WERI-Rb-1 (cell line): ENCODE data around the gene PRKAG2.

Experiments used
- DNase-seq: peaks from one replicate; pipeline ENCODE4 v3.0.0-alpha.2; 2020
- H3K27ac ChIP-seq: fragments of 250-450 bp; sonication (Bioruptor Pico); 2 replicates; pipeline ENCODE4 v1.5.1; 2020; ENCODE audit warnings: mild to moderate bottlenecking, moderate library complexity
- H3K27me3 ChIP-seq: fragments of 250-450 bp; sonication (Bioruptor Pico); 2 replicates; pipeline ENCODE4 v1.5.1; 2021; ENCODE audit warnings: mild to moderate bottlenecking, low read depth, moderate library complexity; ENCODE audit not compliant: insufficient read depth, severe bottlenecking
- H3K36me3 ChIP-seq: fragments of 250-450 bp; sonication (Bioruptor Pico); 2 replicates; pipeline ENCODE4 v1.5.1; 2020; ENCODE audit warnings: mild to moderate bottlenecking, moderate library complexity
- H3K4me3 ChIP-seq: 2 replicates; pipeline ENCODE4 v1.5.1; 2011; ENCODE audit warnings: low read depth, mild to moderate bottlenecking, control low read depth, low read length
- H3K9me3 ChIP-seq: fragments of 250-450 bp; sonication (Bioruptor Pico); 2 replicates; pipeline ENCODE4 v1.5.1; 2021; ENCODE audit warnings: mild to moderate bottlenecking, moderate library complexity; ENCODE audit not compliant: severe bottlenecking
- CTCF ChIP-seq: IDR thresholded peaks from 2 replicates; pipeline ENCODE4 v1.5.1; 2011; ENCODE audit warnings: low read depth, mild to moderate bottlenecking, control low read depth, inconsistent platforms, low read length

The PRKAG2 gene

DNA sequence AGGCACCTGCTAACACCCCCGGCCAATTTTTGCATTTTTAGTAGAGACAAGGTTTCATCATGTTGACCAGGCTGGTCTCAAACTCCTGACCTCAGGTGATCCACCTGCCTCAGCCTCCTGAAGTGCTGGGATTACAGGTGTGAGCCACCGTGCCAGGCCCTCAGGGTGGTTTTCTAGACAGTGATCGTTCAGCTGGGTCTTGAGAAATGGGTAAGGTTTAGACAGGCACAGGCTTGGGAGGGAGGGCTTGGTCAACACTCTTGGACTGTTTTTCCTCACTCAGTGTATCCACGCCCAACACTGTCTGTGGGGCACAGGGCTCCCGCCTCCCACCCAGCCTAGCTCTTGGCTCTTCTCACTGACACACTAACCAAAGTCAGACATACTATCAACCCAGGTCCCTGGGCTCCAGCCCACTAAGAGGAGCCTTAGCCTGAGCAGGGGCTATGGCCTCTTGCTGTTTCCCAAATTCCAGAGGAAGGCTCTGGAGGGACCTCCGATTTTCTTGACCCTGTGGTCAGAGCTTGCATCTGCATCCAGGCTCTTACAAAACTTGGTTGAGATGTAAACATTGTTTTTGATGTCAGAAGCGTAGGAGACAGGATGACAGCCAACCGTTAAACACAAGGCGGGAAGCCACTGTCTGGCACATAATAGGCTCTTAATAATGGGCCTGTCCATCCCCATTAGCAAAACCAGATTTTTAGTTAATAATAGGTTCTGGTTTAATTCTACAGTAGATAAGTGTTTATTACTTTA lies 143.9 kb downstream of the PRKAG2 start:
- Histone ChIP-seq H3K9me3 (no peaks in the 10 kb centered on the region), H3K36me3 (no peaks in the 10 kb centered on the region), H3K27me3 (no peaks in the 10 kb centered on the region), H3K27ac (no peak overlapping the region), H3K4me3 (no peak overlapping the region)
- DNase-seq = no peak
- no peak for TF ChIP-seq CTCF

GRCh38 chr7:151732292-151732691 lies 144.6 kb downstream of the PRKAG2 start:
- Histone ChIP-seq H3K27me3 (no peaks in the 10 kb centered on the region), H3K9me3 (no peaks in the 10 kb centered on the region), H3K36me3 (no peaks in the 10 kb centered on the region), H3K4me3 (no peak overlapping the region), H3K27ac (no peak overlapping the region)
- no peak for DNase-seq
- TF ChIP-seq CTCF = no peak

DNA sequence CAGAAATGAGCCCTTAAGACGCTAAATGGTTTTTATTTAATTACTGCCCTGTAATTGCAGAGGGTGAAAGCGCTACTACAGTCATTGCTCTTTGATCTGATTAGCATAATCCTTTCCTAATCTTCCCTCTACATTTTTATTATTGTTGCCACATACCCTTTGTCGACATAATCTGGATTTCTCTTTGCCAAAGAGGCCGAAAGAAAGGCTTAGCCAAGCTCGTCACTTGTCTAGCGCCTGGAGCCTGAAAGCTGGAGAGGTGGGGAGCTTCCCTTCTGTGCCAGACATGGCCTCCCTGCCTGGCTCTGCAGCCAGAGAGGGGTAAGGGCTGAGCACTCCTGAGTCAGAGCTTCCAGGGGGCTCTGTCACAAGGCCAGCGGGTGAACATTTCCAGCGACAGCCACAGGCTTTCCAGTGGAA lies 145.9 kb downstream of the PRKAG2 start:
- peak; percentile 68 for DNase-seq
- peak overlapping the region; percentile 50; the same call in 1 of the 2 replicates for H3K27ac ChIP-seq
- no peak overlapping the region for H3K4me3 ChIP-seq
- no peaks in the 10 kb centered on the region for H3K36me3 ChIP-seq
- TF ChIP-seq CTCF = no peak
- no peaks in the 10 kb centered on the region for H3K9me3 ChIP-seq
- H3K27me3 ChIP-seq = no peaks in the 10 kb centered on the region

GRCh38 chr7:151730591-151730990 lies 146.3 kb downstream of the PRKAG2 start:
- no peak overlapping the region for H3K4me3 ChIP-seq
- TF ChIP-seq CTCF = no peak
- no peaks in the 10 kb centered on the region for H3K27me3 ChIP-seq
- H3K27ac ChIP-seq = peak overlapping the region; percentile 50; the same call in 1 of the 2 replicates
- no peak for DNase-seq
- H3K36me3 ChIP-seq = no peaks in the 10 kb centered on the region
- no peaks in the 10 kb centered on the region for H3K9me3 ChIP-seq

- H3K36me3 ChIP-seq = no peaks in the 10 kb centered on the region
- no peak for DNase-seq
- H3K27me3 ChIP-seq = no peaks in the 10 kb centered on the region
- no peaks in the 10 kb centered on the region for H3K9me3 ChIP-seq
- H3K27ac ChIP-seq = no peak overlapping the region
- TF ChIP-seq CTCF = no peak
- no peak overlapping the region for H3K4me3 ChIP-seq
These were observed 147.4 kb downstream of the PRKAG2 start for GRCh38 chr7:151729521-151729921.

GRCh38 chr7:151728746-151729145 lies 148.2 kb downstream of the PRKAG2 start:
- no peak for TF ChIP-seq CTCF
- peak; percentile 28 for DNase-seq
- Histone ChIP-seq H3K4me3 (no peak overlapping the region), H3K9me3 (no peaks in the 10 kb centered on the region), H3K27me3 (no peaks in the 10 kb centered on the region), H3K27ac (no peak overlapping the region), H3K36me3 (no peaks in the 10 kb centered on the region)
